Middle frontal gyrus (tissue), 1 donor: ENCODE data around the gene MEAF6.

Experiments used
- DNase-seq: peaks from one replicate; pipeline ENCODE4 v3.0.0-alpha.2; 2015; ENCODE audit warnings: low spot score; ENCODE audit errors: extremely low spot score

Gene MEAF6

GRCh38 chr1:37446874-37447273, 67.7 kb downstream of the MEAF6 start:
- no peak for DNase-seq

GRCh38 chr1:37442644-37443043, 71.9 kb downstream of the MEAF6 start:
- DNase-seq, result no peak
